ENCODE results near the gene PARP9. TPM values are rescaled to one million over a fixed set of nuclear protein-coding genes. Genes with fewer than 3 reads are reported as not detected.

The PARP9 gene
- total RNA-seq, 1 donor from 2014 or later, result 9.1 TPM

GRCh38 chr3:122555275-122556071 is 8.6 kb downstream of the PARP9 start:
- H3K36me3 Mint-ChIP-seq (ENCODE audit: low read depth), result peaks cover 30% of the 10 kb centered on the region
- no peak for TF ChIP-seq CTCF (IDR thresholded peaks at IDR 0.05)
- no peak overlapping the region for H3K27ac Mint-ChIP-seq (ENCODE audit: unreplicated experiment)
- H3K4me1 Mint-ChIP-seq (ENCODE audit: low read depth), result peaks cover under 1% of the 10 kb centered on the region
- no peak overlapping the region for H3K4me3 Mint-ChIP-seq (ENCODE audit: unreplicated experiment)
- H3K9me3 Mint-ChIP-seq (ENCODE audit: low read depth), result no peaks in the 10 kb centered on the region
- DNase-seq (ENCODE audit: low spot score), result no peak
- no peaks in the 10 kb centered on the region for H3K27me3 Mint-ChIP-seq (ENCODE audit: low read depth)

- H3K36me3 Mint-ChIP-seq (ENCODE audit: low read depth), result peaks cover 28% of the 10 kb centered on the region
- TF ChIP-seq CTCF (IDR thresholded peaks at IDR 0.05), result no peak
- H3K27ac Mint-ChIP-seq (ENCODE audit: unreplicated experiment), result no peak overlapping the region
- no peaks in the 10 kb centered on the region for H3K27me3 Mint-ChIP-seq (ENCODE audit: low read depth)
- H3K4me1 Mint-ChIP-seq (ENCODE audit: low read depth), result no peaks in the 10 kb centered on the region
- no peak for DNase-seq (ENCODE audit: low spot score)
- H3K4me3 Mint-ChIP-seq (ENCODE audit: unreplicated experiment), result no peak overlapping the region
- no peaks in the 10 kb centered on the region for H3K9me3 Mint-ChIP-seq (ENCODE audit: low read depth)
Measured at GRCh38 chr3:122553171-122553570, 10.9 kb downstream of the PARP9 start.

GRCh38 chr3:122548619-122549018 is 15.5 kb downstream of the PARP9 start:
- no peak for TF ChIP-seq CTCF (IDR thresholded peaks at IDR 0.05)
- H3K9me3 Mint-ChIP-seq (ENCODE audit: low read depth), result no peaks in the 10 kb centered on the region
- no peak overlapping the region for H3K4me3 Mint-ChIP-seq (ENCODE audit: unreplicated experiment)
- peaks cover 24% of the 10 kb centered on the region for H3K36me3 Mint-ChIP-seq (ENCODE audit: low read depth)
- H3K4me1 Mint-ChIP-seq (ENCODE audit: low read depth), result no peaks in the 10 kb centered on the region
- no peak overlapping the region for H3K27ac Mint-ChIP-seq (ENCODE audit: unreplicated experiment)
- no peaks in the 10 kb centered on the region for H3K27me3 Mint-ChIP-seq (ENCODE audit: low read depth)
- DNase-seq (ENCODE audit: low spot score), result no peak

GRCh38 chr3:122548076-122548475 is 16.0 kb downstream of the PARP9 start:
- TF ChIP-seq CTCF (IDR thresholded peaks at IDR 0.05), result no peak
- Mint-ChIP-seq H3K9me3 (ENCODE audit: low read depth) (no peaks in the 10 kb centered on the region), H3K27me3 (ENCODE audit: low read depth) (no peaks in the 10 kb centered on the region), H3K4me1 (ENCODE audit: low read depth) (no peaks in the 10 kb centered on the region), H3K4me3 (ENCODE audit: unreplicated experiment) (no peak overlapping the region), H3K27ac (ENCODE audit: unreplicated experiment) (no peak overlapping the region), H3K36me3 (ENCODE audit: low read depth) (peaks cover 22% of the 10 kb centered on the region)
- DNase-seq (ENCODE audit: low spot score), result no peak

GRCh38 chr3:122546151-122546550 is 17.9 kb downstream of the PARP9 start:
- no peaks in the 10 kb centered on the region for H3K9me3 Mint-ChIP-seq (ENCODE audit: low read depth)
- TF ChIP-seq CTCF (IDR thresholded peaks at IDR 0.05), result no peak
- H3K27me3 Mint-ChIP-seq (ENCODE audit: low read depth), result no peaks in the 10 kb centered on the region
- no peaks in the 10 kb centered on the region for H3K4me1 Mint-ChIP-seq (ENCODE audit: low read depth)
- H3K27ac Mint-ChIP-seq (ENCODE audit: unreplicated experiment), result no peak overlapping the region
- no peak overlapping the region for H3K4me3 Mint-ChIP-seq (ENCODE audit: unreplicated experiment)
- no peak for DNase-seq (ENCODE audit: low spot score)
- H3K36me3 Mint-ChIP-seq (ENCODE audit: low read depth), result peaks cover 17% of the 10 kb centered on the region

Measured in chondrocyte (in vitro differentiated cells).